Stimulated activated CD4-positive, alpha-beta T cell treated with anti-CD3 and anti-CD28 coated beads, Interleukin-12 subunit alpha, Interleukin-12 subunit beta, amount 100 ng/mL, for 4 hours (primary cell): ENCODE results near the gene ELF1.
"Not testable (repeated sequence)": the region's sequence is repeated elsewhere in the genome, so short reads cannot be mapped to it uniquely, and the experiment has no call there.

ENCODE experiments used
- DNase-seq: peaks from one replicate; pipeline ENCODE4 v3.0.0-alpha.2; 2020

The ELF1 gene

DNA sequence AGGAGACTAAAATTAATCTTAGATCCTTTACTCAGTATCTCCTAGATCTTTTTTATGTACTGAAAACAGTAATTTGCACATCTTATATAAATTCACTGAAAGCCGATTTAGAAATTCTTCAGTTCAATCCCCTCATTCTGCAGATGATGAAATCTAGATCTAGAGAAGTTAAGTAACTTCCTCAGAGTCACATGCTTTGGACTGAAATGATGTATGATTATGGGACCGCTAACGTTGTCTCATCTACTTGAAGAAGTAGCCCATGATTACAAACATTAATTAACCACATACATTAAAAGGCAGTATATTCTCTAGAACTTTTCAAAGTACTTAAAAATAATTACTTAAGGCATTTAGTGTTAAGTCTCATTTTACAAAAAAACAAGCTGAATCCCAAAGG, 37.8 kb downstream of the ELF1 start:
- no peak for DNase-seq

DNA sequence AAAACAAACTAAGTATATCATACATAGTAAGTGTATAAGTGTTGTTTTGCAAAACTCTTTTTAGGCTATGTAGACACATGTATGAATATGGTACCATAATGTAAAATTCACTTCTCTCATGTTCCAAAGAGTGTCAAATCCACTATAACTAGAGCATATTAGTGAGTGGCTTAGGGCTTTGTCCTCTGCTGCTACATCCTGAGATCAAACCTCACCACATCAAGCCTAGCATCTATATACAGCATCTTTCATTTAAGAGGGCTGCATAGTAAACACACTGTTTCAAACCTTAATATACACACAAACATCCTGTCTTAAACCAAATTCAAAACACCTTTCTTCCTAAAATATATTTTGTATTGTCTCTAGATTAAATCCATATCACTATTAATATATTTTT, 38.7 kb downstream of the ELF1 start:
- DNase-seq: no peak

DNA sequence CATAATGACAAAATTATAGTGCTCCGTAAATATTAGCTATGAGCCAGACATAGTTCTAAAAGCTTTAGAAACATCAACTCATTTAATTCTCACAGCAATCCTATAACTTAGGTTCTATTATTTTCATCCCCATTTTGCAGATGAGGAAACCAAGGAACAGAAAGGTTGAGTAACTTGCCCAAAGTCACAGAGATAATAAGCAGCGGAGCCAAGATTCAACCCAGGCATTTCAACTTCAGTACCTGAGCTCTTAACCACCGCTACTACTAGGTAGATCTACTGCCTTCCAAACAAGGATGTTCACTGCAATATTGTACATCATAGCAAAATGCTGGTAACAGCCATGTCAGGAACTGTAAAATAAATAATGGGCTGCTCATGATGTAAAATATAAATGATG, 39.9 kb downstream of the ELF1 start:
- no peak for DNase-seq

- not testable (repeated sequence) for DNase-seq
Measured at GRCh38 chr13:40978109-40978508, 41.0 kb downstream of the ELF1 start.

- DNase-seq: no peak
Measured at GRCh38 chr13:40975441-40975840, 43.7 kb downstream of the ELF1 start.

GRCh38 chr13:40974460-40975407, 44.4 kb downstream of the ELF1 start:
- DNase-seq: no peak

DNA sequence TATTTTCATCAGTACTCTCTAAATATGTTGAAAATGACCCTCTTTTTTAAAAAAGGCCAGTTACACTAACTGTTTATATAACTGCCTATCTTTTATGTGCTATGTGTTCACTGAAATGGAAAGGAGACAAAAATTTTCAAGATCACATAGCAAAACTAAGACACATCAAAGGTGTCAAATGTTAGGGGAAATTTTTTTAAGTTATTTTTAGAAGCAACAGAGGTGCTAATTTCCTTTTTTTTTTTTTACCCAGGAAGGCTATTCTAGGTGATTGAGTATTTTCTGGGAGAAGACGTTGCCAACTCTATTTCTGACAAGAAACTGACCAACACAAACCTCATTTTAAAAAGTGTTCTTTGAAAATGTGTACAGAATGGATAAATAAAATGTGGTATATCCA, 45.7 kb downstream of the ELF1 start:
- no peak for DNase-seq

DNA sequence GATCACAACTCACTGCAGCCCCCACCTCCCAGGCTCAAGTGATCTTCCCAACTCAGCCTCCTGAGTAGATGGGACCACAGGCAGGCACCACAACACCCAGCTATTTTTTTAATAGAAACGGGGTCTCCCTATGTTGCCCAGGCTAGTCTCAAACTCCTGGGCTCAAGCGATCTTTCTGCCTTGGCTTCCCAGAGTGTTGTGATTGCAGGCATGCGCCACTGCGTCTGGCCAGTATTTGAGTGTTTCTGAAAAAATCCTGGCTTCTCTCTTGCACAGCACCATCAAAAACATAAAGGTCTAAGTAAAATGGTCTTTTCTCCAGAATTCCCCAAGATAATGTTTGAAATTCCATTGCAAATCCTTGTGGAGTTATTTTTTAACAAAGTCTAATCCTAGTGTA, 47.8 kb downstream of the ELF1 start:
- no peak for DNase-seq

DNA sequence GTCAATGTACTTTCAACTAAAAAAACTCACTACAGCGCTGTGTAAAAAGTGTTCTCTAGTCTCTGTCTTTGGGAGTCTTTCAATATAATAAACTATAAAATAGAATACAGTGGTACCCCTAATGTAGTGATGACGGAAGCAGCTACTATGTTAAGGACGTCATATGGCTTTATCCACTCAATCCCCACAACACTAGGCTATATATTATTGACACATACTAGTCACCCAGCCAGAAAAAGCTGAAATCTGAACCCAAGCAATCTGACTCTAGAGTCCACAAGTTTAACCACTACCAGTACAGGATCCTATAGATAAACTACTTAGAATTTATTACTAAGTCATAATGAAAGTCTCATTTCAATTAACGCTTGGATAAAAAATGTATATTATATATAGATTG, 48.3 kb downstream of the ELF1 start:
- DNase-seq: no peak

DNA sequence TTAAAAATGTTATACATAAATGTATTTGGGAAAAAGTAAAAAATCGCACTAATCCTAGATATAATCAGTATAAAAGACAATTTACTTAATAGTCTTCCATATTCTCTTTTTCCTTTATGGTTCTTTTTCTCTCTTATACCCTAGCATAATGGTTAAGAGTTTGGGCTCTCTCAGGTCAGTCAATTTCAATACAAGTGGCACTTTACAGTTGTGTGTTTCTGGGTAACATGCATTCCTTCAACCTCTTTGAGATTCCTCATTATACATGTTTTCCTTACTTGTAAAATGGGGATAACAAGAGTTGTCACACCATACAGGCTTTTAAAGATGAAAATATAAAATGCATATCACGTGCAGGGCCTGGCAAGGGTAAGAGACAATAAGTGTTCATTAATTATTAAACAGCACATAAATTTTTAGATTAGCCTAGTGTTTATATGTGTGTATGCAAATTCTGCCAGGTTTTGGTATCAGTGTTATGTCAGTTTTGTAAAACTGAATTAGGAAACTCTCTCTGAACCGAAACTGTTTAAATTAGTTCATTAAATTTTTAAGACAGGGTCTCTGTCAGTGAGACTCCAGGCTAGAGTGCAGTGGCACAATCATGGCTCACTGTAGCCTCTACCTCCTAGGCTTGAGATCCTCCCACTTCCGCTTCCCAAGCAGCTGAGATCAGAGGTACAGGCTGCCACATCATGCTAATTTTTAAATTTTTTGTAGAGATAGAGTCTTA, 49.8 kb downstream of the ELF1 start:
- no peak for DNase-seq

- no peak for DNase-seq
Measured at GRCh38 chr13:40968416-40969000, 50.6 kb downstream of the ELF1 start.

DNA sequence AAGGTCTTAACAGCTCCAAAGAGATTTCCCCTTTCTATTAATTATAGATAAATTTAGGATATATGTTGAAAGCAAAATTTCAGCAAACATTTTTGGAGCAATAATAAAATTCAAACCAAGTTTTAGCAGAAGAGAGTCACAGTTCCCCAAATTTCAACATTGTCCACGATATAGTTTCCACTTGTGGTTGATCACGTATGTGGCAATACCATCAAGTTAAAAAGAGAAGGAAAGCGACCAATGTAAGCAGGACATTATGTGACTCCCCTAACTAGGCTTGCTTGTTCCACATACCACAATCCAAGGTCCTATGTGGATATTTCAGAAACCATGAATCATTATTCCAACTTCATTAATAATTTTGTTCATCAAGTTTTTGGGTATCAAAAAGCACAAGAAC, 52.8 kb downstream of the ELF1 start:
- DNase-seq: no peak

DNA sequence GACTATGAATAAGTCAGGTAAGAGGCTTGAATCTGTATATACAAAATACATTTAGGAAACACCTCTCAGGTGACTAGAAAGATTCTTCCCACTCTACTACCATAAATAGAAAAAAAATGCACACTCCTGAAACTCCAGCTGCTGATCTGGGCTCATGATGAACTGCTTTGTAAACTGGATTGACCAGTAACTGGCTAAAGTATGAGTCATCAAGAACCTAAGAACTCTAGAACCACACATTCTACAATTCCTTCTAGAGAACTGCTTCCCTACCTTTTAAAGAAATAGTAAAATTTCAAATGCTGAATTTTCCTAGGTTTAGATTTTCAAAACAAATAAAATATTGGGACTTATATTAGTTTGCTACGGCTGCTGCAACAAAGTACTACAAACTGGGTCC, 55.2 kb downstream of the ELF1 start:
- DNase-seq: no peak

- DNase-seq: no peak
Measured at GRCh38 chr13:40961826-40962225, 57.3 kb downstream of the ELF1 start.

- DNase-seq: no peak
Measured at GRCh38 chr13:40961214-40961613, 57.9 kb downstream of the ELF1 start.

DNA sequence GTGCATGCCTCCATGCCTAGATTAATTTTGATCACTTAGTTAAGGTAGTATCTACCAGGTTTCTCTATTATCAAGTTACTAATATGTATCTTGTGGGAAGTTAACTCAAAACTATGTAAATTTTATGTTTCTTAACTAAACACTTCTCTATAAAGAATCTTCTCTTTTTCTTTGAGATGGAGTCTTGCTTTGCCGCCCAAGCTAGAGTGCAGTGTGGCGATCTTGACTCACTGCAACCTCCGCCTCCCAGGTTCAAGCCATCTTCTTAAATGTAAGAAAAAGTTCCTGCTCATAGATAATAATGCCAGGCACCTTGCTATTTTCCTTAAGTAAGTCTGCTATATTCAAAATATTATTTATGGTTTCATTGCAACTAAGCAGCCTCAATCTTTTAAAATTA, 58.4 kb downstream of the ELF1 start:
- no peak for DNase-seq

GRCh38 chr13:40958655-40959054, 60.5 kb downstream of the ELF1 start:
- DNase-seq: no peak

GRCh38 chr13:40946485-40946884, 72.6 kb downstream of the ELF1 start:
- no peak for DNase-seq

GRCh38 chr13:40943073-40943472, 76.0 kb downstream of the ELF1 start:
- no peak for DNase-seq

DNA sequence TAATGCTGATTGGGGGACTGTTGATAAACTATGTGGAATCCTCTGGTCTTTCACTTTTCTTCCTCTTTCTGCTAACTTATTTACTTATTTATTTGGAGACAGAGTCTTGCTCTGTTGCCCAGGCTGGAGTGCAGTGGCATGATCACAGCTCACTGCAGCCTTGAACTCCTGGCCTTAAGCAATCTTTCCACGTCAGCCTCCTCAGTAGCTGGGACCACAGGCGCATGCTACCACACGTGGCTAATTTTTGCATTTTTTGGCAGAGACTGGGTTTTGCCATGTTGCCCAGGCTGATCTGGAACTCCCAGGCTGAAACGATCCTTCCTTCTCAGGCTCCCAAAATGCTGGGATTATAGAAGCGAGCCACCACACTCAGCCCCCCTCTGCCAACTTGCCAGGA, 77.5 kb downstream of the ELF1 start:
- no peak for DNase-seq

- no peak for DNase-seq
Measured at GRCh38 chr13:40940841-40941240, 78.3 kb downstream of the ELF1 start.

DNA sequence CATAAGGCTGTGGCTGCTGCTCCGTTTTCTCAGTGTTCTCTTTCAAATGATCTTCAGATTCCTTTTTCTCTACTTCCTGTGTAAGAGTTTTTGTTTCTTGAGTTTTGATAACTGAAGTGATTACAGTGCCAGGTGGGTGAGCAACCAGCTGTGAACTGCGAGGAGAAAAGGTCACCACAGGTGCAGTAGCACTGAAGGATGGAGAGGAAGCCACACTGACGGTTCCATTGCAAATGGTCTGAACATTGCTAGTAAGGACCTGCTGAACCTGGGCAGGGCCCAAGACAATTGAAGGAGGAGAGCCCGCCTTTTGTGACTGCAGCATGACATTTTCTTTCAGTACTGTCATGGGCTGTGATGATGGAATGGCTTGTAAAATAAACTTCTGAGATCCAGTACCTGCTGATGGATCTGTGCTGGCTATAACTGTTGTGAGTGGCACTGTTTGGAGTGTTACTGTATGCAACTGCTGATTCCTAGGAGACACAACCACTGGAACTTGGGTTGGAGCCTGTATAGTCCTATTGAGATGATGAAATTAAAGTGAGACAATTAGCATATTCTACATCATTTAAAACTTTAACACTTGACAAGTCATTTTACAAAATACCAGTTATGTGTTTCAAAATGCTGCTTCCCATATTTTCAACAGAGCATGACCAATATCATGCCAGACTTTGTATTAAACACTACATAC, 85.5 kb downstream of the ELF1 start:
- no peak for DNase-seq

GRCh38 chr13:40932252-40932651, 86.9 kb downstream of the ELF1 start:
- no peak for DNase-seq
